Neuron (in vitro differentiated cells): ENCODE results near the gene BHLHE23.

Experiments
- H2AFZ ChIP-seq: one replicate; pipeline ENCODE4 v1.6.1; 2013; ENCODE audit warnings: low read depth, mild to moderate bottlenecking, inconsistent platforms, low read length, moderate library complexity
- H3K27me3 ChIP-seq: one replicate; pipeline ENCODE4 v1.6.1; 2013; ENCODE audit warnings: low read length; ENCODE audit not compliant: insufficient read depth
- H3K36me3 ChIP-seq: one replicate; pipeline ENCODE4 v1.6.1; 2013; ENCODE audit warnings: low read length; ENCODE audit not compliant: insufficient read depth
- H3K4me1 ChIP-seq: one replicate; pipeline ENCODE4 v1.6.1; 2013; ENCODE audit warnings: low read length; ENCODE audit not compliant: insufficient read depth
- H3K4me3 ChIP-seq: 2 replicates; pipeline ENCODE4 v1.5.1; 2013; ENCODE audit warnings: mild to moderate bottlenecking, low read length, moderate library complexity
- H3K9me3 ChIP-seq: one replicate; pipeline ENCODE4 v1.6.1; 2013; ENCODE audit warnings: low read length

BHLHE23 gene

GRCh38 chr20:63048516-63049190, 41.9 kb upstream of the BHLHE23 start:
- peaks cover 4% of the 10 kb centered on the region for H3K9me3 ChIP-seq
- H3K4me1 ChIP-seq: peaks cover 13% of the 10 kb centered on the region
- H3K4me3 ChIP-seq: no peak overlapping the region
- peaks cover 29% of the 10 kb centered on the region for H3K27me3 ChIP-seq
- H2AFZ ChIP-seq: no peak overlapping the region
- no peaks in the 10 kb centered on the region for H3K36me3 ChIP-seq

GRCh38 chr20:63047946-63048345, 41.2 kb upstream of the BHLHE23 start:
- H3K36me3 ChIP-seq: no peaks in the 10 kb centered on the region
- no peak overlapping the region for H2AFZ ChIP-seq
- H3K4me1 ChIP-seq: peaks cover 9% of the 10 kb centered on the region
- H3K4me3 ChIP-seq: no peak overlapping the region
- peaks cover 4% of the 10 kb centered on the region for H3K9me3 ChIP-seq
- peaks cover 32% of the 10 kb centered on the region for H3K27me3 ChIP-seq

GRCh38 chr20:63047267-63047666, 40.5 kb upstream of the BHLHE23 start:
- Histone ChIP-seq H3K4me3 (no peak overlapping the region), H3K36me3 (no peaks in the 10 kb centered on the region), H3K27me3 (peaks cover 38% of the 10 kb centered on the region), H2AFZ (no peak overlapping the region), H3K9me3 (peaks cover 4% of the 10 kb centered on the region), H3K4me1 (peaks cover 3% of the 10 kb centered on the region)

- Histone ChIP-seq H2AFZ (no peak overlapping the region), H3K27me3 (peaks cover 36% of the 10 kb centered on the region), H3K36me3 (no peaks in the 10 kb centered on the region), H3K4me1 (no peaks in the 10 kb centered on the region), H3K9me3 (peaks cover 4% of the 10 kb centered on the region), H3K4me3 (no peak overlapping the region)
Measured at GRCh38 chr20:63046841-63047240, 40.1 kb upstream of the BHLHE23 start.

- H3K9me3 ChIP-seq: peaks cover 4% of the 10 kb centered on the region
- H3K27me3 ChIP-seq: peaks cover 32% of the 10 kb centered on the region
- no peaks in the 10 kb centered on the region for H3K4me1 ChIP-seq
- no peak overlapping the region for H2AFZ ChIP-seq
- no peak overlapping the region for H3K4me3 ChIP-seq
- H3K36me3 ChIP-seq: no peaks in the 10 kb centered on the region
Measured at GRCh38 chr20:63045991-63046390, 39.2 kb upstream of the BHLHE23 start.

GRCh38 chr20:63045401-63045800, 38.6 kb upstream of the BHLHE23 start:
- Histone ChIP-seq H3K4me1 (no peaks in the 10 kb centered on the region), H2AFZ (no peak overlapping the region), H3K4me3 (no peak overlapping the region), H3K27me3 (peaks cover 32% of the 10 kb centered on the region), H3K9me3 (peaks cover 4% of the 10 kb centered on the region), H3K36me3 (no peaks in the 10 kb centered on the region)

- H2AFZ ChIP-seq: no peak overlapping the region
- no peaks in the 10 kb centered on the region for H3K36me3 ChIP-seq
- H3K4me3 ChIP-seq: no peak overlapping the region
- H3K9me3 ChIP-seq: peaks cover 4% of the 10 kb centered on the region
- H3K4me1 ChIP-seq: no peaks in the 10 kb centered on the region
- H3K27me3 ChIP-seq: peaks cover 32% of the 10 kb centered on the region
Measured at GRCh38 chr20:63044605-63045004, 37.8 kb upstream of the BHLHE23 start.

- H3K4me1 ChIP-seq: no peaks in the 10 kb centered on the region
- H3K27me3 ChIP-seq: peaks cover 32% of the 10 kb centered on the region
- no peaks in the 10 kb centered on the region for H3K36me3 ChIP-seq
- no peak overlapping the region for H2AFZ ChIP-seq
- peaks cover 4% of the 10 kb centered on the region for H3K9me3 ChIP-seq
- H3K4me3 ChIP-seq: no peak overlapping the region
Measured at GRCh38 chr20:63044204-63044600, 37.4 kb upstream of the BHLHE23 start.

GRCh38 chr20:63043348-63044203, 36.8 kb upstream of the BHLHE23 start:
- H2AFZ ChIP-seq: no peak overlapping the region
- H3K36me3 ChIP-seq: no peaks in the 10 kb centered on the region
- H3K9me3 ChIP-seq: peaks cover 4% of the 10 kb centered on the region
- peaks cover 32% of the 10 kb centered on the region for H3K27me3 ChIP-seq
- no peak overlapping the region for H3K4me3 ChIP-seq
- H3K4me1 ChIP-seq: no peaks in the 10 kb centered on the region

- no peak overlapping the region for H2AFZ ChIP-seq
Measured at GRCh38 chr20:63042448-63043071, 35.8 kb upstream of the BHLHE23 start.

GRCh38 chr20:63041776-63042175, 35.0 kb upstream of the BHLHE23 start:
- Histone ChIP-seq H2AFZ (no peak overlapping the region), H3K27me3 (peaks cover 28% of the 10 kb centered on the region), H3K4me1 (no peaks in the 10 kb centered on the region), H3K36me3 (no peaks in the 10 kb centered on the region), H3K9me3 (no peaks in the 10 kb centered on the region), H3K4me3 (no peak overlapping the region)

More at GRCh38 chr20:63042448-63043071, 35.8 kb upstream of the BHLHE23 start:
- no peak overlapping the region for H3K4me3 ChIP-seq
- H3K9me3 ChIP-seq: no peaks in the 10 kb centered on the region
- no peaks in the 10 kb centered on the region for H3K4me1 ChIP-seq
- H3K36me3 ChIP-seq: no peaks in the 10 kb centered on the region
- H3K27me3 ChIP-seq: peaks cover 32% of the 10 kb centered on the region

GRCh38 chr20:63037669-63038268, 31.0 kb upstream of the BHLHE23 start:
- Histone ChIP-seq H3K36me3 (no peaks in the 10 kb centered on the region), H3K4me3 (no peak overlapping the region), H3K9me3 (peaks cover 2% of the 10 kb centered on the region), H3K27me3 (peaks cover 4% of the 10 kb centered on the region), H3K4me1 (peaks cover 18% of the 10 kb centered on the region), H2AFZ (no peak overlapping the region)

- H2AFZ ChIP-seq: no peak overlapping the region
Measured at GRCh38 chr20:63036291-63036690, 29.5 kb upstream of the BHLHE23 start.

More at GRCh38 chr20:63036291-63036690, 29.5 kb upstream of the BHLHE23 start:
- Histone ChIP-seq H3K9me3 (peaks cover 2% of the 10 kb centered on the region), H3K4me1 (peaks cover 24% of the 10 kb centered on the region), H3K36me3 (no peaks in the 10 kb centered on the region), H3K27me3 (no peaks in the 10 kb centered on the region), H3K4me3 (no peak overlapping the region)
